HG02981 (cell line): ENCODE data around the gene C1GALT1C1.

ENCODE experiments used
- ATAC-seq: cut with Tn5 transposase; IDR thresholded peaks from one replicate; pipeline ENCODE4 v1.9.1; 2021; ENCODE audit warnings: mild to moderate bottlenecking, moderate library complexity; ENCODE audit not compliant: unreplicated experiment

The C1GALT1C1 gene

GRCh38 chrX:120585702-120586101 is 44.2 kb downstream of the C1GALT1C1 start:
- no peak for ATAC-seq
